GM10266 (cell line): ENCODE data around the gene USP43.

Source experiments
- DNase-seq: peaks from one replicate; pipeline ENCODE4 v3.0.0; 2012; ENCODE audit errors: extremely low spot score
- TF ChIP-seq, protein P1 (sequence below): IDR thresholded peaks from 2 replicates; pipeline ENCODE4 v1.5.1; 2012; ENCODE audit warnings: mild to moderate bottlenecking, low read depth; ENCODE audit not compliant: control insufficient read depth, insufficient read depth; ENCODE audit errors: missing control alignments

The USP43 gene

DNA sequence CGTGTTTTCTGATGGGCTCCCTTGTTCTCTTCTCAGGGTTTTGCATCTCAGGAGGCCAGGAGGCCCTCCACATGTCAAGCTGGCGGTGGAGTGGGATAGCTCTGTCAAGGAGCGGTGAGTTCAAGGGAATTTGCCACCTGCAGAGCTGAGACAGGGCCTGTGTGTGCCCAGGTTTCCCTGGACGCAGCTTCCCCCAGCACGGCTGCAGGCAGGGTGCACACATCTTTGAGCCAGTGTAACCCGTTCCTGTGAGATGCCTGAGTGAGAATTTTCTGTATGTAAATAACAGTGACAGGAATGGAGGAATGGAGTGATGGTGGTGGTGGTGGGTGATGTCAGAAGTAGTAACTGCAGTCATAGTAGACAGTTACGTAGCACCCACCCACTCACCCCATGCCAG lies 54.8 kb downstream of the USP43 start:
- TF ChIP-seq, protein P1, sequence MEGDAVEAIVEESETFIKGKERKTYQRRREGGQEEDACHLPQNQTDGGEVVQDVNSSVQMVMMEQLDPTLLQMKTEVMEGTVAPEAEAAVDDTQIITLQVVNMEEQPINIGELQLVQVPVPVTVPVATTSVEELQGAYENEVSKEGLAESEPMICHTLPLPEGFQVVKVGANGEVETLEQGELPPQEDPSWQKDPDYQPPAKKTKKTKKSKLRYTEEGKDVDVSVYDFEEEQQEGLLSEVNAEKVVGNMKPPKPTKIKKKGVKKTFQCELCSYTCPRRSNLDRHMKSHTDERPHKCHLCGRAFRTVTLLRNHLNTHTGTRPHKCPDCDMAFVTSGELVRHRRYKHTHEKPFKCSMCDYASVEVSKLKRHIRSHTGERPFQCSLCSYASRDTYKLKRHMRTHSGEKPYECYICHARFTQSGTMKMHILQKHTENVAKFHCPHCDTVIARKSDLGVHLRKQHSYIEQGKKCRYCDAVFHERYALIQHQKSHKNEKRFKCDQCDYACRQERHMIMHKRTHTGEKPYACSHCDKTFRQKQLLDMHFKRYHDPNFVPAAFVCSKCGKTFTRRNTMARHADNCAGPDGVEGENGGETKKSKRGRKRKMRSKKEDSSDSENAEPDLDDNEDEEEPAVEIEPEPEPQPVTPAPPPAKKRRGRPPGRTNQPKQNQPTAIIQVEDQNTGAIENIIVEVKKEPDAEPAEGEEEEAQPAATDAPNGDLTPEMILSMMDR = no peak
- DNase-seq = no peak

GRCh38 chr17:9700754-9701476 lies 55.6 kb downstream of the USP43 start:
- DNase-seq = no peak
- TF ChIP-seq, protein P1 = no peak

DNA sequence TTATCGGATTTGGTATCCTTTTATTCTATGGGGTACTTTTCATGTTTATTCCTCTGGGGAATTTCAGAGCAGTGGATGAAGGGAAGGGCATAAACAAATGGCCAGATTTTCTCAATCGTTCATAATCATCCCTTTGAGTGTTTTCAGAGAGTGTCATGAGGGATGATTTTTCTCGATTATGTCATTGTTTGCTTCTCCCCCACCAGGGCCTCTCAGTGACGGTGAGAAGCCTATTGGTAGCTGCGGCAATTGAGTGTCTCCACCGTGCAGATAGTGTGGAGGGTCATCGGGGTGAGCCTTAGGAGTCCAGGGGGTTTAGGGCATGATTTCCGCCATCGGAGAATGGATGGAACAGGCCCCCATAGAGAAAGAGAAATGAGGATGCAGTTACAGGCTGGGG lies 57.2 kb downstream of the USP43 start:
- TF ChIP-seq, protein P1 = no peak
- no peak for DNase-seq

GRCh38 chr17:9702914-9703780 lies 57.8 kb downstream of the USP43 start:
- TF ChIP-seq, protein P1 = no peak
- DNase-seq = no peak

DNA sequence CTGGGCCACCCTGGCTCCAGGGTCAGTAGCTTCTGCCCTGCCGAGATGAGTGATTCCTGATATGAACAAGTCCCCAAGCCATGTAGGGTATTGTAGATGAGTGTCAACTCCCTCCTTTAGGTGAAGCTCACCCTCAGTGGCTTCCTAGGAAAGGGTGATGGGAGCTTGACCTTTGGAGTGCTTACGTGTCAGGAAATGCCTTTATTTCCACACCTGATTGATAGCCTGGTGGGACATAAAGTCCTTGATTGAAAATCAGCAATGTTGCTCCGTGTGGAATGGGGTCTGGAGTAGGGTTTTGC lies 58.4 kb downstream of the USP43 start:
- TF ChIP-seq, protein P1 = no peak
- no peak for DNase-seq

DNA sequence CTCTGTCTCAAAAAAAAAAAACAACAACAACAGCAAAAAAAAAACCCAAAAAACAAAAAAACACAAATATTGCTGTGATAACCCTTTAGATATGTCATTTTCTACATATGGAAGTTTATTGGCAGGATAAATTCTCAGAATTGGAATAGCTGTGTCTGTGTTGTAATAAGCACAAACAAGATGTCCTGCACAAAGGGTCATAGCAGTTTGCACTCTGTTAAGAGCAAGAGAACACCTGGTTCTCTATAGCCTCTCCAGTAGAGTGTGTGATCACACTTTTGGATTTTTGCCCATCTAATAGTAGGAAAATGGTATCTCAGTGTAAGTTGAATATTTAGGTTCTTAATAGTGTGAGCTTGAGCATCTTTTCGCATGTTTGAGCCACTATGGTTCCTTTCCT lies 60.4 kb downstream of the USP43 start:
- DNase-seq = no peak
- TF ChIP-seq, protein P1 = no peak

DNA sequence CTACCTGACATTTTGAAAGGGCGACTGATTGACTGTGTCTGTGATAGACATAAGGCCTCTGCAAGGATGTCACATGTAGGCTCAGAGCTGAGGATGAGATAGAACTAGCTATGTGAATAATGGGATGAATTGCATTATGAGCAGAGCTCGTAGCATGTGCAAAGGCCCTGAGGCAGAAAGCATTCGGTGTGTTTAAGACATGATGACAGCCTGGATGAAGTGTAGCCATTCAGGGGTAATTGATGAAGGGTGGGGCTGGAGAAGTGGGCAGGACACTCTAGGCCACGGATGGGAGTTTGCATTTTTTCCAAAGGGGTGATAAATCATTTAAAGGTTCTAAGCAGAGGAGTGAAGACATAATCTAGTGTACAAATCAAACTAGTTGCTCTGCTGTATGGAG lies 62.6 kb downstream of the USP43 start:
- TF ChIP-seq, protein P1 = no peak
- DNase-seq = no peak
